HepG2 (cell line): ENCODE measurements around the gene GDAP1L1. TPM values are rescaled to one million over a fixed set of nuclear protein-coding genes. Genes with fewer than 3 reads are reported as not detected.

Experiments
- ADNP ChIP-seq: sonication (generic); formaldehyde crosslinking; IDR thresholded peaks from 2 replicates; pipeline ENCODE4 v1.4.0; 2020; ENCODE audit warnings: missing genetic modification reagents
- EZH2 ChIP-seq: conservative IDR thresholded peaks from 2 replicates; pipeline ENCODE4 v1.6.1; 2012; ENCODE audit warnings: mild to moderate bottlenecking, low read depth, low read length, moderate library complexity
- GATA4 ChIP-seq: sonication (generic); IDR thresholded peaks from 2 replicates; pipeline ENCODE4 v1.6.1; 2016; ENCODE audit warnings: antibody characterized with exemption, low read depth, borderline replicate concordance
- KDM4B ChIP-seq: sonication (generic); formaldehyde crosslinking; IDR thresholded peaks from 2 replicates; pipeline ENCODE4 v1.4.0; 2020; ENCODE audit warnings: missing genetic modification reagents
- NFKBIZ ChIP-seq: IDR thresholded peaks from 2 replicates; pipeline ENCODE4 v1.6.1; 2018; ENCODE audit warnings: missing genetic modification reagents, missing compliant biosample characterization
- PRMT3 ChIP-seq: sonication (generic); formaldehyde crosslinking; IDR thresholded peaks from 2 replicates; pipeline ENCODE4 v1.8.1; 2022; ENCODE audit warnings: low read depth, mild to moderate bottlenecking, moderate library complexity, missing genetic modification reagents, borderline replicate concordance
- SP4 ChIP-seq: sonication (generic); formaldehyde crosslinking; IDR thresholded peaks from 2 replicates; pipeline ENCODE4 v1.8.1; 2023; ENCODE audit warnings: mild to moderate bottlenecking, missing genetic modification reagents
- TBX2 ChIP-seq: sonication (generic); formaldehyde crosslinking; IDR thresholded peaks from 2 replicates; pipeline ENCODE4 v1.5.0; 2020; ENCODE audit warnings: missing genetic modification reagents, mild to moderate bottlenecking, borderline replicate concordance
- ZBTB21 ChIP-seq: sonication (generic); formaldehyde crosslinking; IDR thresholded peaks from 2 replicates; pipeline ENCODE4 v1.4.0; 2020; ENCODE audit warnings: missing genetic modification reagents
- ZC3H4 ChIP-seq: sonication (generic); formaldehyde crosslinking; IDR thresholded peaks from 2 replicates; pipeline ENCODE4 v1.4.0; 2020; ENCODE audit warnings: missing genetic modification reagents, borderline replicate concordance
- ZNF329 ChIP-seq: sonication (generic); formaldehyde crosslinking; IDR thresholded peaks from 2 replicates; pipeline ENCODE4 v1.9.0; 2021; ENCODE audit warnings: low read depth, mild to moderate bottlenecking, missing genetic modification reagents
- ZNF441 ChIP-seq: sonication (generic); formaldehyde crosslinking; IDR thresholded peaks from 2 replicates; pipeline ENCODE4 v1.7.0; 2021; ENCODE audit warnings: missing genetic modification reagents, borderline replicate concordance
- ZNF549 ChIP-seq: sonication (generic); formaldehyde crosslinking; IDR thresholded peaks from 2 replicates; pipeline ENCODE4 v1.5.0; 2020; ENCODE audit warnings: missing genetic modification reagents
- ZNF580 ChIP-seq: IDR thresholded peaks from 2 replicates; pipeline ENCODE4 v1.6.1; 2016; ENCODE audit warnings: low read depth, borderline replicate concordance
- ZNF614 ChIP-seq: IDR thresholded peaks from 2 replicates; pipeline ENCODE4 v1.6.1; 2018; ENCODE audit warnings: missing biosample characterization, missing genetic modification reagents, inconsistent platforms, borderline replicate concordance
- ZNF772 ChIP-seq: sonication (generic); formaldehyde crosslinking; IDR thresholded peaks from 2 replicates; pipeline ENCODE4 v1.5.0; 2020; ENCODE audit warnings: mild to moderate bottlenecking, missing genetic modification reagents
- polyA plus RNA-seq, 8 experiments: library from polyadenylated mRNA; depleted of rRNA in 3 of 8; stranded (reverse) in 7 of 8; unstranded in 1 of 8; fragments of >200 nt; fragmentation: Illumina TruSeq in 4 of 8; extraction: Trizol in 4 of 8; gene quantifications; 2 replicates each; pipeline versions ENCODE4 v1.2.1 to v1.2.3, GENCODE V29; 2011 to 2016; ENCODE audit warnings: low read depth in 4 of 8, missing spikeins in 1 of 8, mixed read lengths in 1 of 8; ENCODE audit not compliant: insufficient read depth in 1 of 8
- total RNA-seq, 5 experiments: library from RNA; depleted of rRNA; stranded (reverse); fragments of >200 nt; fragmentation: Illumina TruSeq; extraction: Trizol; gene quantifications; 2 replicates each; pipeline ENCODE4 v1.2.3, GENCODE V29; 2016; ENCODE audit warnings: low read depth in 1 of 5
- TF ChIP-seq, protein P1 (sequence below): sonication (generic); formaldehyde crosslinking; conservative IDR thresholded peaks from 2 replicates; pipeline ENCODE4 v1.4.0; 2020; ENCODE audit warnings: mild to moderate bottlenecking, missing genetic modification reagents, moderate library complexity
- TF ChIP-seq, protein P2 (sequence below): IDR thresholded peaks from 2 replicates; pipeline ENCODE4 v1.6.1; 2016; ENCODE audit warnings: control low read depth
- TF ChIP-seq, protein P3 (sequence below), 2 experiments: sonication (generic) in 1 of 2; formaldehyde crosslinking in 1 of 2; IDR thresholded peaks; 2 replicates each; pipeline versions ENCODE4 v1.4.0 to v1.6.1; 2016 to 2020; ENCODE audit warnings: borderline replicate concordance in 1 of 2, low read depth in 1 of 2, mild to moderate bottlenecking in 1 of 2, missing genetic modification reagents in 1 of 2

The GDAP1L1 gene
- total and polyA plus RNA-seq, 2 of the 13 experiments (the other 11 are each of a cell fraction or from before 2014, with no cell fraction given) = 0.04 TPM; not detected in 1

GRCh38 chr20:44302026-44302669 lies 55.0 kb downstream of the GDAP1L1 start (continued):
- TF ChIP-seq GATA4 (peak; percentile 59; the same call in 1 of the 2 replicates), ADNP (CRISPR knock-in tag) (no peak; the same call in 1 of the 2 replicates), ZNF580 (CRISPR knock-in tag) (peak; percentile 52; the same call in 1 of the 2 replicates), ZNF772 (CRISPR knock-in tag) (no peak), EZH2 (no peak), ZBTB21 (CRISPR knock-in tag) (no peak), ZNF549 (CRISPR knock-in tag) (peak; percentile 98), SP4 (CRISPR knock-in tag) (no peak), ZNF329 (CRISPR knock-in tag) (no peak), PRMT3 (no peak), ZNF614 (CRISPR knock-in tag) (peak; percentile 68; the same call in 1 of the 2 replicates), ZC3H4 (CRISPR knock-in tag) (no peak), KDM4B (CRISPR knock-in tag) (peak; percentile 87), ZNF441 (CRISPR knock-in tag) (peak; percentile 45; the same call in 1 of the 2 replicates), NFKBIZ (CRISPR knock-in tag) (peak; percentile 52; the same call in 1 of the 2 replicates), TBX2 (CRISPR knock-in tag) (peak; percentile 92)
- TF ChIP-seq, protein P1, sequence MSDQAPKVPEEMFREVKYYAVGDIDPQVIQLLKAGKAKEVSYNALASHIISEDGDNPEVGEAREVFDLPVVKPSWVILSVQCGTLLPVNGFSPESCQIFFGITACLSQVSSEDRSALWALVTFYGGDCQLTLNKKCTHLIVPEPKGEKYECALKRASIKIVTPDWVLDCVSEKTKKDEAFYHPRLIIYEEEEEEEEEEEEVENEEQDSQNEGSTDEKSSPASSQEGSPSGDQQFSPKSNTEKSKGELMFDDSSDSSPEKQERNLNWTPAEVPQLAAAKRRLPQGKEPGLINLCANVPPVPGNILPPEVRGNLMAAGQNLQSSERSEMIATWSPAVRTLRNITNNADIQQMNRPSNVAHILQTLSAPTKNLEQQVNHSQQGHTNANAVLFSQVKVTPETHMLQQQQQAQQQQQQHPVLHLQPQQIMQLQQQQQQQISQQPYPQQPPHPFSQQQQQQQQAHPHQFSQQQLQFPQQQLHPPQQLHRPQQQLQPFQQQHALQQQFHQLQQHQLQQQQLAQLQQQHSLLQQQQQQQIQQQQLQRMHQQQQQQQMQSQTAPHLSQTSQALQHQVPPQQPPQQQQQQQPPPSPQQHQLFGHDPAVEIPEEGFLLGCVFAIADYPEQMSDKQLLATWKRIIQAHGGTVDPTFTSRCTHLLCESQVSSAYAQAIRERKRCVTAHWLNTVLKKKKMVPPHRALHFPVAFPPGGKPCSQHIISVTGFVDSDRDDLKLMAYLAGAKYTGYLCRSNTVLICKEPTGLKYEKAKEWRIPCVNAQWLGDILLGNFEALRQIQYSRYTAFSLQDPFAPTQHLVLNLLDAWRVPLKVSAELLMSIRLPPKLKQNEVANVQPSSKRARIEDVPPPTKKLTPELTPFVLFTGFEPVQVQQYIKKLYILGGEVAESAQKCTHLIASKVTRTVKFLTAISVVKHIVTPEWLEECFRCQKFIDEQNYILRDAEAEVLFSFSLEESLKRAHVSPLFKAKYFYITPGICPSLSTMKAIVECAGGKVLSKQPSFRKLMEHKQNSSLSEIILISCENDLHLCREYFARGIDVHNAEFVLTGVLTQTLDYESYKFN (CRISPR knock-in tag) = peak; percentile 97
- TF ChIP-seq, protein P2, sequence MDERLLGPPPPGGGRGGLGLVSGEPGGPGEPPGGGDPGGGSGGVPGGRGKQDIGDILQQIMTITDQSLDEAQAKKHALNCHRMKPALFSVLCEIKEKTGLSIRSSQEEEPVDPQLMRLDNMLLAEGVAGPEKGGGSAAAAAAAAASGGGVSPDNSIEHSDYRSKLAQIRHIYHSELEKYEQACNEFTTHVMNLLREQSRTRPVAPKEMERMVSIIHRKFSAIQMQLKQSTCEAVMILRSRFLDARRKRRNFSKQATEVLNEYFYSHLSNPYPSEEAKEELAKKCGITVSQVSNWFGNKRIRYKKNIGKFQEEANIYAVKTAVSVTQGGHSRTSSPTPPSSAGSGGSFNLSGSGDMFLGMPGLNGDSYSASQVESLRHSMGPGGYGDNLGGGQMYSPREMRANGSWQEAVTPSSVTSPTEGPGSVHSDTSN (CRISPR knock-in tag) = 0 out of 2 replicates have a peak, but pooled peaks have one; percentile 23
- TF ChIP-seq, protein P3, sequence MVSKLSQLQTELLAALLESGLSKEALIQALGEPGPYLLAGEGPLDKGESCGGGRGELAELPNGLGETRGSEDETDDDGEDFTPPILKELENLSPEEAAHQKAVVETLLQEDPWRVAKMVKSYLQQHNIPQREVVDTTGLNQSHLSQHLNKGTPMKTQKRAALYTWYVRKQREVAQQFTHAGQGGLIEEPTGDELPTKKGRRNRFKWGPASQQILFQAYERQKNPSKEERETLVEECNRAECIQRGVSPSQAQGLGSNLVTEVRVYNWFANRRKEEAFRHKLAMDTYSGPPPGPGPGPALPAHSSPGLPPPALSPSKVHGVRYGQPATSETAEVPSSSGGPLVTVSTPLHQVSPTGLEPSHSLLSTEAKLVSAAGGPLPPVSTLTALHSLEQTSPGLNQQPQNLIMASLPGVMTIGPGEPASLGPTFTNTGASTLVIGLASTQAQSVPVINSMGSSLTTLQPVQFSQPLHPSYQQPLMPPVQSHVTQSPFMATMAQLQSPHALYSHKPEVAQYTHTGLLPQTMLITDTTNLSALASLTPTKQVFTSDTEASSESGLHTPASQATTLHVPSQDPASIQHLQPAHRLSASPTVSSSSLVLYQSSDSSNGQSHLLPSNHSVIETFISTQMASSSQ (IDR thresholded peaks at IDR 0.05; ENCODE audit: low read depth) = no peak; the same call in 1 of the 2 replicates
- TF ChIP-seq, protein P3 (CRISPR knock-in tag; IDR thresholded peaks at IDR 0.05; ENCODE audit: borderline replicate concordance) = peak; percentile 80; the same call in 1 of the 2 replicates
